ENCODE measurements around the gene NRG2.
A peak's percentile ranks its signal among the peaks of the same experiment; 100 is the strongest.

NRG2 gene

GRCh38 chr5:139841549-139841948 lies 201.6 kb downstream of the NRG2 start:
- FAIRE-seq, result no peak
- no peak for DNase-seq (ENCODE audit: insufficient read length, low spot score)
- no peak for TF ChIP-seq POLR2A (IDR thresholded peaks at IDR 0.05; ENCODE audit: low read depth, low read length)

- DNase-seq (ENCODE audit: insufficient read length, low spot score) (no peak), FAIRE-seq (no peak)
- TF ChIP-seq POLR2A (IDR thresholded peaks at IDR 0.05; ENCODE audit: low read depth, low read length), result no peak
Observed at GRCh38 chr5:139839918-139840317, 203.2 kb downstream of the NRG2 start.

- FAIRE-seq (no peak), DNase-seq (ENCODE audit: insufficient read length, low spot score) (no peak)
- TF ChIP-seq POLR2A (IDR thresholded peaks at IDR 0.05; ENCODE audit: low read depth, low read length), result no peak
Observed at GRCh38 chr5:139839232-139839815, 203.8 kb downstream of the NRG2 start.

- no peak for TF ChIP-seq POLR2A (IDR thresholded peaks at IDR 0.05; ENCODE audit: low read depth, low read length)
- FAIRE-seq, result no peak
- no peak for DNase-seq (ENCODE audit: insufficient read length, low spot score)
Observed at GRCh38 chr5:139838381-139839197, 204.5 kb downstream of the NRG2 start.

DNA sequence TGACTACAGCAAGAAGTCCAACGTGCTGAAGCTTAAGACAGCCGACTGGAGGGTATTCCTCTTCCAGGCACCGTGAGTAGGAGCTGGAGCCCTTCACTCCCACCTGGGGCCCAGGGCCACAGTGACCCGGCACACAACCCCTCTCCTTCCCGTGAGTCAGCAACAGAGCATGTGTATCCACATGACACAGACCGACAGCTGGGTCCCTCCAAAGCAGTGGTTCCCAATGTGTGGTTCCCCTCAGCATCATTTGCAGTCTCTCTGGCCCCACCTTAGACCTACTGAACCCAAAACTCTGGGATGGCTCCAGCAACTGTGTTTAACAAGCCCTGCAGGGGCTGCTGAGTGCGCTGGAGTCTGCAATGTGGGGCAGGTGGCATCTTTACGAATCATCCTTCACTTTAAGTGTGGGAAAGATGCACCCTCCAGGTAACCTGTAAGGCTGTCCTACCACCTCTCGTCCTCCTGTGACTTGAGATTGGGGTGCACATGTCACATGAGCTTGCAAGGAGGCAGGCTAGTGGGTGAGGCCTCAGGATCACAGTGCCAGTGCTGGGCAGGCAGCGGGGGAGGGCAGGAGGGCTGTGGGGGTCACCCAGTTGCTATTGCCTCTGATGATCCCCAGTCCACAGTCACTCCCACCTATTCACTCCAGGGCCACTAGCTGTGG lies 205.3 kb downstream of the NRG2 start:
- FAIRE-seq (no peak), DNase-seq (ENCODE audit: insufficient read length, low spot score) (peak; percentile 36)
- TF ChIP-seq POLR2A (IDR thresholded peaks at IDR 0.05; ENCODE audit: low read depth, low read length), result no peak

DNA sequence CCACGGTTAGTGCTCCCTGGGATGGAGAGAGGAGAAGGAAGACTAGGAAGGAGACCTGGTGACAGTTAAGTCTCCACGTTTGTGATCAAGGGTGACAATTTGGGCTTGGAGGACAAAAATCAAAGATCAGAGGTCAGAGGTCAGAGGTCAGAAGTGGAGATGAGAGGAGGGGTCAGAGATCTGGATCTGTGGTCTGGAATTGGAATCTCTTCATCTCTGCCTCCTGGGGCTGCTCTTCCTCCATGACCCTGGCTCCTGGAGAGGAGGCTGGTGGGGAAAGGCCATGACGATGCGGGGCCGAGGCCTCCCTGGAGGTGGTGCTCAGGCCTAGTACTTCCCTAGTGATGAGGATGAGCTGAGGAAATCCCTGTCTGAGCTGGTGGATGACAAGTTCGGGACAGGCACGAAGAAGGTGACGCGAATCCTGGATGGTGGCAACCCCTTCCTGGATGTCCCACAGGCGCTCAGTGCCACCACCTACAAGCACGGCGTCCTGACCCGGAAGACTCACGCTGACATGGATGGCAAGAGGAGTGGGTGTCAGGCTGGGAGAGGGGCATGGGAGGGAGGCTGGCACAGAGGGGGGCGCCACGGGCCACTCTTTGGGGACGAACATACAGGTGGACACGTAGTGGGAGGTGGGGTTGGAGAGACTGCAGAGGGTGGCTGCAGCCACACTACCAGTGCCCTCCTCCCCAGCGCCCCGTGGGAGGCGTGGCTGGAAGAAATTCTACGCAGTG lies 206.5 kb downstream of the NRG2 start:
- TF ChIP-seq POLR2A (IDR thresholded peaks at IDR 0.05; ENCODE audit: low read depth, low read length), result no peak
- FAIRE-seq (no peak), DNase-seq (ENCODE audit: insufficient read length, low spot score) (no peak)

DNA sequence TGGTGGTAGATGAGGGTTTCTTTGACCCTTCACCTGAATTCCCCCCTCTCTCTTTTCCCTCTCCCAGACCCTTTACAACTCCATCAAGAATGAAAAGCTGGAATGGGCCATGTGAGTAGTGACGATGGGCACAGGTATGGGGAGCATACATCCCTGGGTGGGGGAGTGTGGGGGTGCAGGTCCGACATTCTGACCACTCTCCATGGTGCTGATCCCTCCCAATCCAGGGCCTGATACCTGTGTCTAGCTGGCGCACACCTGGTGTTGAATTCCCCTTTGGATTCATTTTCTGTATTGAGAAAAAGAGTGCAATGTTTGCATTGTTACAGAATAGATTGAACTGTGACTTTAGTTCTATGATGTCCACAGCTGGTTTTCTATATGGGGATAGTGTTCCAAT lies 207.4 kb downstream of the NRG2 start:
- no peak for TF ChIP-seq POLR2A (IDR thresholded peaks at IDR 0.05; ENCODE audit: low read depth, low read length)
- FAIRE-seq, result no peak
- no peak for DNase-seq (ENCODE audit: insufficient read length, low spot score)

DNA sequence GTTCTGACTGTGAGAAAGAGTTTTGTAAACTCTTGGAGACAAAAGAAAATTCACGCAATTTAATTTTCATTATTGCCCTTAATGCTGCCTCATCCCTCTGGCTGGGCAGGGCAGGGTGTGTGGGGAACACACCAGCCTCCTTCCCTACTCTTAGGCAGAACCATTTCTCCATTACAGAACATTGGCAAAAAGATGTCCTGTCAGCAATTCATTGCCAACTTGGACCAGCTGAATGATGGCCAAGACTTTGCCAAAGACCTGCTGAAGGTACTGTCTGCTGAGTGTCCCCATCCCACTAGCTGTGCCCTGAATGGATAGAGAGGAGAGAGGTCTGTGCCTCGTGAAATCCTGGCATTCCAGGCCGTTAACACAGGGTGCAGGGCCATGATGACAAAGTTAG lies 209.6 kb downstream of the NRG2 start:
- DNase-seq (ENCODE audit: insufficient read length, low spot score) (no peak), FAIRE-seq (no peak)
- no peak for TF ChIP-seq POLR2A (IDR thresholded peaks at IDR 0.05; ENCODE audit: low read depth, low read length)

DNA sequence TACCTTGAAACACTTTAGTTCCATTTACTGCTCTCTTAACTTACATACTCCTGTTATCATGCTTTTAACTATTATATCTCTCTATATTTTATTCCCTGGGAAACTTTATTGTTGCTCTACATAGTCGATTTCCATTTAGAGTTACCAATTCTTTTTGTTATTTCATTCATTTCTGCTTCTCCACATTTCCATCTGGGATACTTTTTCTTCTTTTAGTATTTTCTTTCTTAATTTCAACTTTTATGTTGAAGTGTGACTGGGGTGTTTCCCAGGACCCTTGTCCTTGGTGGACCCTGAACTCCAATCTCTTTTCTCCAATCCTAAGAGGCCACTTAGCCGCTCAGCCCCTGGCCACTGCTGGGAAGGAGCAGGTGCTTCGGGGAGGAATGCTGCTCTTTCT lies 211.5 kb downstream of the NRG2 start:
- DNase-seq (ENCODE audit: insufficient read length, low spot score), result no peak
- FAIRE-seq, result no peak
- TF ChIP-seq POLR2A (IDR thresholded peaks at IDR 0.05; ENCODE audit: low read depth, low read length), result no peak

- no peak for TF ChIP-seq POLR2A (IDR thresholded peaks at IDR 0.05; ENCODE audit: low read depth, low read length)
- no peak for FAIRE-seq
Observed at GRCh38 chr5:139829471-139829870, 213.6 kb downstream of the NRG2 start.

GRCh38 chr5:139828207-139828895 lies 214.7 kb downstream of the NRG2 start:
- FAIRE-seq (no peak), DNase-seq (ENCODE audit: insufficient read length, low spot score) (no peak)
- TF ChIP-seq POLR2A (IDR thresholded peaks at IDR 0.05; ENCODE audit: low read depth, low read length), result no peak

More at GRCh38 chr5:139829471-139829870, 213.6 kb downstream of the NRG2 start:
- DNase-seq (ENCODE audit: insufficient read length, low spot score), result no peak

GRCh38 chr5:139825690-139826089 lies 217.4 kb downstream of the NRG2 start:
- no peak for TF ChIP-seq POLR2A (IDR thresholded peaks at IDR 0.05; ENCODE audit: low read depth, low read length)
- FAIRE-seq, result no peak
- no peak for DNase-seq (ENCODE audit: insufficient read length, low spot score)

DNA sequence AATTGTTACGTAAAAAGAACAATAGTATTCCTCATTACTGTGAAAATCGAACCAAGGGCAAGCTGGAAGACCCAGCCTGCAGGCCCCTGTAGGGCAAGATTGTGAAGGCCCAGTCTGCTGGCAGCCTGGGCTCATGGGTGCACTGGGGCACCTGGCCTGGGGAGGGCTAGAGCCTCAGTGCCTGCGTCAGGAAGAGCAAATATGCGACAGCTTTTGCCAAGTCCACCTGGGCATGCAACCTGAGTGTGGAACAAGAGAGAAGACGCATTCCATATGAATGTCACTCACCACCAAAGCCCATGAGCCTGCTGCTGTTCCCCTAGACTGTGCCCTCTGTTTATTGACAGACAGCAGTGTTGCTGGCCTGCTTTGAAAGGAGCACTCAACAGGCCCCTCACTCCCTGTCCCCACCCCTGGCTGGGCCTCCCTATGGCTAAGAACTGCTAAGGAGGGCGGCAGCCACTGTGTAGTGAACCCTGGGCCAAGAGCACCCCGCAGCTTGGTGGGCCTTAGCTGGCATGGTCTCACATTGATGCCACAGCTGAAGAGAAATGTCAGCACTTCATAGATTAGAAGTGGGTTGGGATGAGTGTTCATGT lies 219.2 kb downstream of the NRG2 start:
- no peak for TF ChIP-seq POLR2A (IDR thresholded peaks at IDR 0.05; ENCODE audit: low read depth, low read length)
- DNase-seq (ENCODE audit: insufficient read length, low spot score) (no peak), FAIRE-seq (no peak)

All from H54 (cell line).